Small intestine (tissue), 7 donors: ENCODE results near the gene CEP76. TPM values are rescaled to one million over a fixed set of nuclear protein-coding genes. Genes with fewer than 3 reads are reported as not detected.

Experiments
- DNase-seq, 2 donors: peaks; one replicate each; pipeline versions ENCODE4 v3.0.0 to v3.0.0-alpha.2; 2013
- FAIRE-seq: peaks from 2 replicates; lab custom pipeline; 2012; peaks lifted over from hg19 to GRCh38; lab: Jason Lieb, UNC
- H3K27ac ChIP-seq, 3 donors: one replicate each; pipeline ENCODE4 v1.5.1; 2013; ENCODE audit warnings: low read length in 2 of 3, mild to moderate bottlenecking in 2 of 3, control low read depth in 1 of 3, inconsistent platforms in 1 of 3, low read depth in 1 of 3, moderate library complexity in 1 of 3
- H3K27me3 ChIP-seq, 3 donors: one replicate each; pipeline ENCODE4 v1.6.1; 2013; ENCODE audit warnings: low read length in 3 of 3, inconsistent platforms in 1 of 3; ENCODE audit not compliant: control insufficient read depth in 3 of 3, insufficient read depth in 3 of 3
- H3K36me3 ChIP-seq, 3 donors: one replicate each; pipeline ENCODE4 v1.6.1; 2013; ENCODE audit warnings: low read length in 3 of 3, inconsistent platforms in 1 of 3, low read depth in 1 of 3, mild to moderate bottlenecking in 1 of 3, moderate library complexity in 1 of 3; ENCODE audit not compliant: control insufficient read depth in 3 of 3, insufficient read depth in 2 of 3
- H3K4me1 ChIP-seq, 3 donors: one replicate each; pipeline ENCODE4 v1.6.1; 2013; ENCODE audit warnings: low read length in 2 of 3, inconsistent platforms in 1 of 3, low read depth in 1 of 3, mild to moderate bottlenecking in 1 of 3, moderate library complexity in 1 of 3; ENCODE audit not compliant: control insufficient read depth in 3 of 3, insufficient read depth in 2 of 3
- H3K4me3 ChIP-seq, 3 donors: one replicate each; pipeline ENCODE4 v1.5.1; 2013; ENCODE audit warnings: low read length in 3 of 3, control low read depth in 1 of 3, inconsistent platforms in 1 of 3, low read depth in 1 of 3, mild to moderate bottlenecking in 1 of 3, moderate library complexity in 1 of 3
- H3K9me3 ChIP-seq, 2 donors: one replicate each; pipeline ENCODE4 v1.6.1; 2013; ENCODE audit warnings: low read depth in 1 of 2, low read length in 1 of 2; ENCODE audit not compliant: control insufficient read depth in 2 of 2, insufficient read depth in 1 of 2
- WGBS, 3 donors: extraction: QIAGEN DNeasy Blood & Tissue Kit; methylation state at CpG; one replicate each; pipeline ENCODE4 v1.1.7; 2013; 5-methylcytosine and 5-hydroxymethylcytosine counted together
- polyA plus RNA-seq, 4 donors: library from polyadenylated mRNA; stranded (reverse) in 3 of 4; unstranded in 1 of 4; fragments of 200-250 nt in 3 of 4; fragments of 120-200 nt in 1 of 4; gene quantifications; one replicate each; pipeline versions ENCODE4 v1.2.1 to v1.2.3, GENCODE V29; 2013
- donor health status: healthy with polysubstance abuse.
- donor health status: control.
- donor health status: control.
- donor health status: Bipolar disorder and iron deficiency.
- donor health status: healthy.

The CEP76 gene
- polyA plus RNA-seq, 4 donors: 2.7 to 7.3 (median 5.0) TPM

GRCh38 chr18:12747530-12748315 lies 45.2 kb upstream of the CEP76 start:
- H3K27me3 ChIP-seq: no peaks in the 10 kb centered on the region
- H3K9me3 ChIP-seq: no peaks in the 10 kb centered on the region
- no peaks in the 10 kb centered on the region for H3K36me3 ChIP-seq
- no peak overlapping the region for H3K4me3 ChIP-seq
- WGBS, 3 donors: 87 to 91% (median 89%) methylated on average over 8 of the region's 8 CpGs
- FAIRE-seq (no peak), DNase-seq (no peak)
- H3K27ac ChIP-seq: no peak overlapping the region
- no peaks in the 10 kb centered on the region for H3K4me1 ChIP-seq

DNA sequence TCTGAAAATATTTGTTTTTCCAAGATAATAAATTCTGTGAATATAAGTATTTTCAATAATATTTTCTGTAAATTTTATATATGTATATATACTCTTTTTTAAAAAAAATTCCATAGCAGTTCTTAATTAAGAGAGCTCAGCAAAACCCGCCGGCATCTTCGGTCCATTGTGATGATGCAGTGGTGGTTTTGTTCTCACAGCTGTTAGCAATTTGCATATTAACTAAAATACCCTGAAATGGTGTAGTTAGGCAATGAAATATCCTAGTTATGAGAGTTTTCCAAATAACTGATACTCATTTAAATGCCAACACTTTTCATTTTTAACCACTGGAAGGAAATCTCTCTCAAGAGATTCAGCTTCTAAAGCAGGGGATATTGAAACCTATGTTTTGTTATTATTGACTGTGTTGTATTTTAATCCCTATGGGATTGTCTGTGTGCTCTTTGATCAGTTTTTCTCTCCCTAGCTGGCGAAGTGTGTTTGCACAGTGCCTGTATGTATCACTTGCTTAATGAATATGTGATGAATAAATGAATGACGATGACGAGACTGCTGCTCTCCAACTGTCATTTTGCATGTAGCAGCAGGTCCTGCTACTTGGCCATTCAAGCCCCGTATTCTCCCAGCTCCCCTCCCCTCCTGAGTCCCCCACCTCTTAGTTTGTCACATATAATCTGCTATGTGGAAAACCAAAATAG lies 42.7 kb upstream of the CEP76 start:
- DNase-seq (no peak), FAIRE-seq (no peak)
- WGBS, 3 donors: 81 to 87% (median 83%) methylated on average over 7 of the region's 7 CpGs
- H3K27me3 ChIP-seq: no peaks in the 10 kb centered on the region
- H3K4me1 ChIP-seq: no peaks in the 10 kb centered on the region
- H3K9me3 ChIP-seq: peaks cover 0 to 3% of the 10 kb centered on the region in 2 donors
- H3K36me3 ChIP-seq: no peaks in the 10 kb centered on the region
- no peak overlapping the region for H3K4me3 ChIP-seq
- H3K27ac ChIP-seq: no peak overlapping the region

- H3K9me3 ChIP-seq: peaks cover 0 to 3% of the 10 kb centered on the region in 2 donors
- no peak overlapping the region for H3K27ac ChIP-seq
- H3K36me3 ChIP-seq: no peaks in the 10 kb centered on the region
- no peak for FAIRE-seq
- H3K27me3 ChIP-seq: no peaks in the 10 kb centered on the region
- H3K4me1 ChIP-seq: no peaks in the 10 kb centered on the region
- WGBS, 3 donors: 1 to 13% (median 4%) methylated on average over 2 of the region's 2 CpGs
- H3K4me3 ChIP-seq: no peak overlapping the region
- DNase-seq: peak; percentile 38 to 48
These were observed 41.6 kb upstream of the CEP76 start for GRCh38 chr18:12744103-12744502.

DNA sequence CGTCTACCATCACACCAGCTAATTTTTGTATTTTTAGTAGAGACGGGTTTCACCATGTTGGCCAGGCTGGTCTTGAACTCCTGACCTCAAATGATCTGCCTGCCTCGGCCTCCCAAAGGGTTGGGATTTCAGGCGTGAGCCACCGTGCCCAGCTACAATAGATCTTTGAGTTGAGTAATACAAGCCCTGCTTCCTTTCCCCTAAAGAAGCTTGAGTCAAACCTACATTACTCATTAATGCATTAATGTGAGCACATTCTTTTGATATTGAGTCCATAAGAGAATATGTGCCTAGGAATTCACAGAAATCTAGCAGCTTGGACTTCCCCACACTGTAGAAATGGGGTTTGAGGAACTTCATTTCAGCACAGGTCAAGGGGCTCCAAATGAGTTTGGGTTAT lies 39.9 kb upstream of the CEP76 start:
- no peaks in the 10 kb centered on the region for H3K4me1 ChIP-seq
- H3K4me3 ChIP-seq: no peak overlapping the region
- H3K27me3 ChIP-seq: no peaks in the 10 kb centered on the region
- H3K36me3 ChIP-seq: no peaks in the 10 kb centered on the region
- no peak for FAIRE-seq
- WGBS, 3 donors: 58 to 80% (median 68%) methylated on average over 5 of the region's 5 CpGs
- H3K9me3 ChIP-seq: peaks cover 0 to 3% of the 10 kb centered on the region in 2 donors
- DNase-seq: no peak
- H3K27ac ChIP-seq: no peak overlapping the region

DNA sequence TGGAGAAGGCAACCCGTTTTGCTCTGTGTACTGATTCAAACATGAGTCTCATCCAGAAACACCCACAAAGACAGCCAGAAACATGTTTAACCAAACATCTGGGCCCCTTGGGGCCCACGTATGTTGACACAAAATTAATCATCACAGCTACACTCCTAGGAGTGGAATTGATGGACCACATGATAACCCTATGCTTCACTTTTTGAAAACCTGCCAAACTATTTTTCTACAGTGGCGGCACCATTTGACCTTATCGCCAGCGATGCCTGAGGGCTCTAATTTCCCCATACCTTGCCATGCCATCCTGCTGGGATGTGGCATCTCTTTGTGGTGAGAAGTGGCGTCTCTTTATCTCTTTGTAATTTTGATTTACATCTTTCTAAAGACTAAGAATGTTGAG lies 38.8 kb upstream of the CEP76 start:
- H3K36me3 ChIP-seq: no peaks in the 10 kb centered on the region
- FAIRE-seq: no peak
- 35 to 64% (median 52%) methylated on average over 6 of the region's 6 CpGs for WGBS, 3 donors

GRCh38 chr18:12737243-12737902 lies 34.9 kb upstream of the CEP76 start:
- H3K4me3 ChIP-seq: no peak overlapping the region
- H3K36me3 ChIP-seq: no peaks in the 10 kb centered on the region
- FAIRE-seq (no peak), DNase-seq (no peak)
- H3K9me3 ChIP-seq: peaks cover 0 to 3% of the 10 kb centered on the region in 2 donors
- 86 to 88% (median 87%) methylated on average over 19 of the region's 19 CpGs for WGBS, 3 donors
- no peaks in the 10 kb centered on the region for H3K4me1 ChIP-seq
- H3K27ac ChIP-seq: no peak overlapping the region
- H3K27me3 ChIP-seq: no peaks in the 10 kb centered on the region

More for the DNA sequence above, 38.8 kb upstream of the CEP76 start:
- H3K4me1 ChIP-seq: no peaks in the 10 kb centered on the region
- H3K27me3 ChIP-seq: no peaks in the 10 kb centered on the region
- peaks cover 0 to 3% of the 10 kb centered on the region in 2 donors for H3K9me3 ChIP-seq
- H3K27ac ChIP-seq: no peak overlapping the region
- H3K4me3 ChIP-seq: no peak overlapping the region
- no peak for DNase-seq

- peak; percentile 65 to 74 for DNase-seq
- FAIRE-seq: no peak
These were observed 24.4 kb upstream of the CEP76 start for GRCh38 chr18:12726774-12727550.

DNA sequence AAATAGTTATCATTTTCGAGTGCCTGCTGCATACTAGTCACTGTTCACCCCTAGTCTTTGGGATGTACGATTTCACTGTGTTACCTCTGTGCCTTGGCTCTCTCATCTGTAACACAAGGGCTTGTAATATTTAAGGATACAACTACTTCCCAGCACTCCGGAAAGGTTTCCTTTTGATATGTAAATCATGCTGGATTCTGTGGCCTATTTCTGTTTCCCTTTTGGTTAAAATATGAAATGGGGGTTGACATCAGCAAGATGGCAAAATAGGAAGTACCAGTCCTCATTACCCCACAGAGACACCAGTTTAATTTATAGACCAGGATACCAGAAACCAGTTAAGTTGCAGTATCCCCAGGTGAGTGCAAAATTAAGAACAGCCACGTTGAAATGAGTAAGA lies 23.8 kb upstream of the CEP76 start:
- H3K27ac ChIP-seq: no peak overlapping the region
- H3K9me3 ChIP-seq: peaks cover 0 to 3% of the 10 kb centered on the region in 2 donors
- H3K27me3 ChIP-seq: no peaks in the 10 kb centered on the region
- no peaks in the 10 kb centered on the region for H3K4me1 ChIP-seq
- WGBS, 3 donors: 64 to 70% (median 66%) methylated on average over 4 of the region's 4 CpGs
- FAIRE-seq (no peak), DNase-seq (no peak)
- H3K4me3 ChIP-seq: no peak overlapping the region
- H3K36me3 ChIP-seq: peaks cover 8 to 16% (median 13%) of the 10 kb centered on the region in 3 donors

More at GRCh38 chr18:12726774-12727550, 24.4 kb upstream of the CEP76 start:
- Histone ChIP-seq H3K9me3 (peaks cover 0 to 3% of the 10 kb centered on the region in 2 donors), H3K36me3 (peaks cover 7 to 16% (median 11%) of the 10 kb centered on the region in 3 donors), H3K4me3 (no peak overlapping the region), H3K27me3 (no peaks in the 10 kb centered on the region), H3K4me1 (no peaks in the 10 kb centered on the region), H3K27ac (no peak overlapping the region)
- WGBS, 3 donors: 68 to 73% (median 71%) methylated on average over 14 of the region's 14 CpGs
